Hepatocyte (in vitro differentiated cells): ENCODE results near the gene TMEM35B.
"Not testable (repeated sequence)": the region's sequence is repeated elsewhere in the genome, so short reads cannot be mapped to it uniquely, and the experiment has no call there.

Source experiments
- EZH2 ChIP-seq: fragments of 200-600 bp; sonication (generic); IDR thresholded peaks from 2 replicates; pipeline ENCODE4 v1.6.1; 2016; ENCODE audit warnings: antibody characterized with exemption, mild to moderate bottlenecking, borderline replicate concordance
- TF ChIP-seq, protein P1 (sequence below): fragments of 200-600 bp; sonication (generic); IDR thresholded peaks from 2 replicates; pipeline ENCODE4 v1.5.1; 2016; ENCODE audit warnings: antibody characterized with exemption, mild to moderate bottlenecking; ENCODE audit not compliant: poor library complexity

DNA sequence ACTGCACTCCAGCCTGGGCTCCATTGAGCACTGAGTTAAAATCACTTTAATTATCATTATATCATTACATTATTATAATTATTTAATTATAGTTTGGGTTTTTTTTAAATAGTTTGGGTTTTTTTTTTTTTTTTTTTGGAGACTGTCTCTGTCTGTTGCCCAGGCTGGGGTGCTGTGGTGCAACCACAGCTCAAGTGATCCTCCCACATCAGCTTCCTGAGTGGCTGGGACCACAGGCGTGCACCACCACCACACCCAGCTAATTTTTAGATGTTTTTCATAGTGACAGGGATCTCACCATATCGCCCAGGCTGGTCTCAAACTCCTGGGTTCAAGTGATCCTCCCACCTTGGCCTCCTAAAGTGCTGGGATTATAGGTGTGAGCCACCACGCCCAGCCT, 16.9 kb downstream of the TMEM35B start:
- TF ChIP-seq, protein P1, sequence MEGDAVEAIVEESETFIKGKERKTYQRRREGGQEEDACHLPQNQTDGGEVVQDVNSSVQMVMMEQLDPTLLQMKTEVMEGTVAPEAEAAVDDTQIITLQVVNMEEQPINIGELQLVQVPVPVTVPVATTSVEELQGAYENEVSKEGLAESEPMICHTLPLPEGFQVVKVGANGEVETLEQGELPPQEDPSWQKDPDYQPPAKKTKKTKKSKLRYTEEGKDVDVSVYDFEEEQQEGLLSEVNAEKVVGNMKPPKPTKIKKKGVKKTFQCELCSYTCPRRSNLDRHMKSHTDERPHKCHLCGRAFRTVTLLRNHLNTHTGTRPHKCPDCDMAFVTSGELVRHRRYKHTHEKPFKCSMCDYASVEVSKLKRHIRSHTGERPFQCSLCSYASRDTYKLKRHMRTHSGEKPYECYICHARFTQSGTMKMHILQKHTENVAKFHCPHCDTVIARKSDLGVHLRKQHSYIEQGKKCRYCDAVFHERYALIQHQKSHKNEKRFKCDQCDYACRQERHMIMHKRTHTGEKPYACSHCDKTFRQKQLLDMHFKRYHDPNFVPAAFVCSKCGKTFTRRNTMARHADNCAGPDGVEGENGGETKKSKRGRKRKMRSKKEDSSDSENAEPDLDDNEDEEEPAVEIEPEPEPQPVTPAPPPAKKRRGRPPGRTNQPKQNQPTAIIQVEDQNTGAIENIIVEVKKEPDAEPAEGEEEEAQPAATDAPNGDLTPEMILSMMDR = not testable (repeated sequence)
- not testable (repeated sequence) for TF ChIP-seq EZH2
